ENCODE results near the gene HORMAD2. TPM values are rescaled to one million over a fixed set of nuclear protein-coding genes. Genes with fewer than 3 reads are reported as not detected.

HORMAD2 gene
- total RNA-seq, 1 experiment from 2014 or later, result not detected

GRCh38 chr22:30192427-30192826 is 112.2 kb downstream of the HORMAD2 start:
- H3K4me3 Mint-ChIP-seq, result no peak overlapping the region
- peaks cover 55% of the 10 kb centered on the region for H3K4me1 Mint-ChIP-seq
- 0 out of 2 replicates have a peak, but pooled peaks cover 2% of the 10 kb centered on the region for H3K9me3 Mint-ChIP-seq
- ChIA-PET POLR2A (no interaction called here), CTCF (no interaction called here)
- DNase-seq (ENCODE audit: low spot score) (no peak), ATAC-seq (no peak)
- no peak overlapping the region for H3K27ac Mint-ChIP-seq
- no peaks in the 10 kb centered on the region for H3K36me3 Mint-ChIP-seq
- TF ChIP-seq PRRX2 (CRISPR knock-in tag; IDR thresholded peaks at IDR 0.05), result no peak
- no peak for TF ChIP-seq ATF6 (CRISPR knock-in tag; IDR thresholded peaks at IDR 0.05)
- no peak for TF ChIP-seq OVOL2 (CRISPR knock-in tag; IDR thresholded peaks at IDR 0.05; ENCODE audit: borderline replicate concordance)
- TF ChIP-seq EMX1 (CRISPR knock-in tag; IDR thresholded peaks at IDR 0.05), result no peak
- no peak for TF ChIP-seq NFATC4 (CRISPR knock-in tag; IDR thresholded peaks at IDR 0.05)
- TF ChIP-seq TCF7 (CRISPR knock-in tag; IDR thresholded peaks at IDR 0.05; ENCODE audit: low read depth), result no peak
- no peak for TF ChIP-seq KAT7 (CRISPR knock-in tag; IDR thresholded peaks at IDR 0.05; ENCODE audit: borderline replicate concordance)
- no peak for TF ChIP-seq ZMAT4 (CRISPR knock-in tag; IDR thresholded peaks at IDR 0.05)
- no peak for TF ChIP-seq E2F1 (CRISPR knock-in tag; IDR thresholded peaks at IDR 0.05)
- TF ChIP-seq CTCF (IDR thresholded peaks at IDR 0.05), result no peak
- TF ChIP-seq GTF2I (CRISPR knock-in tag; conservative IDR thresholded peaks at IDR 0.05), result no peak
- TF ChIP-seq ERG (CRISPR knock-in tag; IDR thresholded peaks at IDR 0.05), result no peak
- TF ChIP-seq ZNF423 (CRISPR knock-in tag; IDR thresholded peaks at IDR 0.05), result no peak
- TF ChIP-seq SOX15 (CRISPR knock-in tag; IDR thresholded peaks at IDR 0.05), result no peak
- TF ChIP-seq ZNF396 (CRISPR knock-in tag; IDR thresholded peaks at IDR 0.05; ENCODE audit: borderline replicate concordance), result no peak
- no peak for TF ChIP-seq STAT6 (CRISPR knock-in tag; conservative IDR thresholded peaks at IDR 0.05; ENCODE audit: low read depth)
- no peak for TF ChIP-seq ETV6 (CRISPR knock-in tag; IDR thresholded peaks at IDR 0.05)
- no peak for TF ChIP-seq E2F5 (CRISPR knock-in tag; IDR thresholded peaks at IDR 0.05)
- no peak for TF ChIP-seq TEAD4 (CRISPR knock-in tag; IDR thresholded peaks at IDR 0.05)
- peaks cover 7% of the 10 kb centered on the region; the same call in 1 of the 2 replicates for H3K27me3 Mint-ChIP-seq (ENCODE audit: low read depth)
